Muscle of arm (tissue), 12 donors: Measurements from ENCODE around the gene DEFB128. TPM values are rescaled to one million over a fixed set of nuclear protein-coding genes. Genes with fewer than 3 reads are reported as not detected.

Source experiments
- DNase-seq: peaks from one replicate; pipeline ENCODE4 v3.0.0-alpha.2; 2013
- polyA plus RNA-seq, 12 donors: library from polyadenylated mRNA; unstranded; fragments of 120-200 nt; gene quantifications; one replicate each; pipeline ENCODE4 v1.2.1, GENCODE V29; 2013; ENCODE audit not compliant: insufficient read length in 12 of 12

DEFB128 gene
- polyA plus RNA-seq, 12 donors, result not detected

DNA sequence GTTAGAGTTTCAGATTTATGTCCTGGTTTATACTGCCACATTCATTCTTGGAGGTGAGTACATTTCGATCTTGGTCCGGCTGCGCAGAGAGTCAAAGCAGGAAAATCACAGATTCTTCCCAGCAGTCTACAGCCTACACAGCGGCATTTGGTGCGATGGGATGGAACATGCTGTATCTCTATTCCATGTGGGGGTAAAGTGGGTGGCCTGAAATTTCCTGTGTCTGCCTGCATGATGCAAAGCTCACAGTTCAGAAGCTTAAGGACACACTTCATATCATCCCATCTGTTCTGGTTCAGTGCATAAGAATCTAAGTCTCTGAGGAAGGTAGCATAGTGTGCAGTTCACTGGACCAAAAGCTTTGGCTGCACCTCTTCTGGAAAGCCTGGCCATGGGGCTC is 32.4 kb downstream of the DEFB128 start, which contains the start of gene DEFB127:
Gene DEFB127 (plus strand): TSS at position 301 of the 400 bp plus-strand sequence. CDS start 91 bp downstream, at position 392.
- DNase-seq, result no peak

DNA sequence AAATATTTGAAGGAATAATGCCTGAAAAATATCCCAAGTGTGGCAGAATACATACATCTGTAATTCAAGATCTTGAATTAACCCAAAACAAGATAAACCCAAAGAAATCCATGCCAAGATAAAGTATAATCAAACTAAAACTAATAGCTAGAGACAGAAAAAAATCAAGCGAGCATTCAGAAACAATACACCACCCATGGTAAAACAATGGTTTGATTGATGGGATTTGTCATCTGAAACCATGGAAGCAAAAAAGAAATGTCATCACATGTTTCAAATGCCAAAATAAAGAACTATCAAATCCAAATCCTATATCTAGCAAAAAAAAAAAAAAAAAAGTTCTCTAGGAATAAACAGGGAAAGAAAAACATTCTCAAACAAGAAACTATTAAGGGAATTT is 37.4 kb downstream of the DEFB128 start:
- DNase-seq, result no peak

DNA sequence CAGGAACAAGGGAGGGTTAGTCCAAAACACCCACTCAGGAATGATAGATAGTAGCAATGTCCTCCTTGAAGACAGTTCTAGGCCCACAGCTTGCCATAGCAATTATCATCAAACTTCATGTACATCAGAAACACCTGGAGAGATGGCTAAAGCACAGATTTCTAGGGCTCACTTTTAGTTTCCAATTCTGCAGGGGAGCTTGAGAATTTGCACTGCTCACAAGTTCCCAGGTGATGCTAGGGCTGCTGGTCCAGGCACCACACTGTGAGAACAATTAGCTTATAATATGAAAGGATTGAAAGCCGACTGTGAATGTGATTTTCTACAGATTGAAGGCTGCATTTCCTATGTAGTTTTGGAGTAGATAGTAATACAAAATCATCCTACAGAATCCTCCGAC is 43.6 kb downstream of the DEFB128 start:
- no peak for DNase-seq

DNA sequence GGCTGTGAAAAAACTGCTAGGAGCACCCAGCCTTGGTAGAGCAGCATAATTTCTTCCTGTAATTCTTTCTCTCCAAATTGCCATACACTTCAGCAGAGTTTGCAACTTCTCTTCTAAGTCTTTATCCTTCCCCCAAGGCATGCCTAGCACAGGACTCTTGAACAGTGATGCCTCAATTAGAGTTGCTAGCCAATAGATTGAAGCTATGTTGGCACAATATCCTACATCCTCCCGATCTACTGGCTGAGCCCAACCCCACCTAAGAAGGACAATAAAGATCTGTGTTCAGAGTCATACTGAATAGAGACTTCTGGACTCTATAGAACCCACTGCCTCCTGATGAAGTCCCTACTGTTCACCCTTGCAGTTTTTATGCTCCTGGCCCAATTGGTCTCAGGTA is 47.2 kb downstream of the DEFB128 start, which contains the start of gene DEFB126:
Gene DEFB126 (plus strand): TSS at position 301 of the 400 bp plus-strand sequence. CDS start 39 bp downstream, at position 340.
- DNase-seq, result no peak

Other genes starting within 250 kb of the DEFB128 start
- not detected for gene DEFB125, start 102.0 kb downstream of the DEFB128 start, polyA plus RNA-seq
- gene DEFB126, start 47.1 kb downstream of the DEFB128 start, polyA plus RNA-seq, result not detected
- gene DEFB127, start 32.3 kb downstream of the DEFB128 start, polyA plus RNA-seq, result not detected
- not detected for gene DEFB129, start 37.5 kb upstream of the DEFB128 start, polyA plus RNA-seq
- gene DEFB132, start 68.0 kb upstream of the DEFB128 start, polyA plus RNA-seq, result not detected
- 10 to 100 TPM in 8 of 12 donors, 1 to 10 TPM in 3, not detected in 1; 8.2 to 18.4 (median 11.2) TPM for gene C20orf96, start 101.0 kb upstream of the DEFB128 start, polyA plus RNA-seq
- gene ZCCHC3, start 107.9 kb upstream of the DEFB128 start, polyA plus RNA-seq, result 10 to 100 TPM in 11 of 12 donors, not detected in 1; 24.3 to 37.8 (median 28.0) TPM
- gene SOX12, start 135.8 kb upstream of the DEFB128 start, polyA plus RNA-seq, result 100 to 1,000 TPM in 1 of 12 donors, 10 to 100 TPM in 11; 15.4 to 181 (median 19.8) TPM
- gene NRSN2, start 157.4 kb upstream of the DEFB128 start, polyA plus RNA-seq, result 10 to 100 TPM in 11 of 12 donors, not detected in 1; 20.7 to 30.9 (median 24.9) TPM
- 1 to 10 TPM in 10 of 12 donors, not detected in 2; 2.1 to 4.0 (median 2.9) TPM for gene TRIB3, start 191.0 kb upstream of the DEFB128 start, polyA plus RNA-seq
- gene RBCK1, start 218.6 kb upstream of the DEFB128 start, polyA plus RNA-seq, result 10 to 100 TPM in 11 of 12 donors, not detected in 1; 42.4 to 72.1 (median 49.8) TPM